GM04503 (cell line): ENCODE data around the gene MTA3.

Experiments used
- DNase-seq: peaks from one replicate; pipeline ENCODE4 v3.0.0-alpha.2; 2012; ENCODE audit warnings: low read depth

MTA3 gene

DNA sequence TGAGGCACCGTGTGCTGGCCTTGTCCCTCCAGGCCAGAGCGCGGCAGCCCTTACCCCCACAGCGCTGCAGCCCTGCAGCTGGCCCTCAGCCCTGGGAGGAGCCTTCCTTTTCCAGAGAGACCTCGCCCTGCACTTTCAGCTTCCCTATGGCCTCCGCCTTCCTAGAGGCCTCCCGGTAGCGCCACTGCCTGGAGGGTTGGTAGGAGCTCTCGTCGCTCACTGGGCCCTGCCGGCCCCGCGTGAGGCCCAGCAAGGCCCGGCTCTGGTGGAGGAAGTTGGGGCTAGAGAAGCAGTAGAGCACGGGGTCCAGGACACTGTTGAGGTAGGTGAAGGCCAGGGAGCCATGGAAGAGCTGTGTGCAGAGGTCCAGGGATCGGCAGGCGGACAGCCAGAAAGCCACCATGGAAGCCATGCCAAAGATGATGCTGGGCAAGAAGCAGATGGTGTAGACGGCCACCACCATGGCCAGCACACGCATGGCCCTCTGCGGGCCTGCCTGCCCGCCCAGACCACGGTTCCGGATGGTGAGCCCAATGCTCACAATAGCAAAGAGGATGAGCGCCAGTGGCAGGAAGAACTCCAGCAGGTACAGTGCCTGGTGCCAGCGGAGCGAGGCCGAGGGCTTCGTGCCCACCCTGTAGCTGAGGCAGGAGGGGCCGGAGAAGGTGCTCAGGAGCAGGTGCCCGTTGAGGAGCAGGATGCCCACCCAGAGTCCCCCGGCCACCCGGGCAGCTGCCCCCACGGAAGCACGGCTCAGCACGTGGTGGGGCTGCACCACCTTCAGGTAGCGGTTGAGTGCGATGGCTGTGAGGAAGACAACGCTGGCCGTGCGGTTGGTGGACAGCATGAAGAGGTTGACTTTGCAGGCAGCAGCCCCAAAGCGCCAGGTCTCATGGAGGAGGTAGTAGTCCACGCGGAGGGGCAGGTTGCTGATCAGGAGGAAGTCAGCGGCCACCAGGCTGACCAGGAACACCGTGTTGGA is 194.7 kb downstream of the MTA3 start:
- DNase-seq = no peak

DNA sequence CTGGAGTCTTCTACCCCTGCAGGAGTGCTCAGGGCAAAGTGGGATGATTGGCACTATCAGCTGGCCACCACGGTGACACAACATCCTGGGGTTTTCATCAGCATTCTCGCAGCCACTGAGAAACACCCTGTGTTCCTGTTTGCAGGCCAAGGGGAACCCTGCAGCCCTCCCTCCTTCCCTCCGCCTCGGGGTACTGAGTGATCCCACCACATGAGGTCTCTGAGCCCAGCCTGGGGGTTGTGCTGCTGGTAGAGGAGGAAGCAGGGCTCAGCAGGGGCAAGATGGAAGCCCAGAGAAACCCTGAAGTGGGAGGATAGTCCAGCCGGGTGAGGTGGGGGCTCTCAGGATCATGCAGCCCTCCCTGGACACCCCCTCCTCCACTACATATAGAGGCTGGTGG is 195.7 kb downstream of the MTA3 start, which contains the start of gene OXER1:
OXER1 (minus strand) TSS at position 40 of the 400 bp plus-strand sequence. CDS start 73 bp downstream, outside the sequence.
- DNase-seq = no peak

DNA sequence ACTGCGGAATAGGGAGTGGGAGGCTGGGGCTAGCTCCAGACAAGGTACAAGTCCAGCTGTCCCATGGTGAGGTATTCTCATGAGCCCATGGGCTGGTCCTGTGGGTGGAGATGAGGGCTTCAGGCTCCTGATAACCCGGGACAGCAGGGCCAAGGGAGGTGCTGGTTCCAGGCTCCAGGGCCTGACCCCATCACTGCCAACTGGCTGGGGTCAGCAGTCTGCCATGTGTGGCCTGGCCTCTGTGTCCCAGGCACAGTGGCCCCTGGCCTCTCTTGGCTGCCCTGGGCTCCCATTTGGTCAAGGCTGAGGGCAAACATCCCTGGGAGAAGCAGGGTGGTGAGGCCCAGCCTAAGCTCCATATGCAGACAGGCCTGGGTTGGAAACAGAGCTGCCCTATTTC is 196.5 kb downstream of the MTA3 start:
- no peak for DNase-seq

DNA sequence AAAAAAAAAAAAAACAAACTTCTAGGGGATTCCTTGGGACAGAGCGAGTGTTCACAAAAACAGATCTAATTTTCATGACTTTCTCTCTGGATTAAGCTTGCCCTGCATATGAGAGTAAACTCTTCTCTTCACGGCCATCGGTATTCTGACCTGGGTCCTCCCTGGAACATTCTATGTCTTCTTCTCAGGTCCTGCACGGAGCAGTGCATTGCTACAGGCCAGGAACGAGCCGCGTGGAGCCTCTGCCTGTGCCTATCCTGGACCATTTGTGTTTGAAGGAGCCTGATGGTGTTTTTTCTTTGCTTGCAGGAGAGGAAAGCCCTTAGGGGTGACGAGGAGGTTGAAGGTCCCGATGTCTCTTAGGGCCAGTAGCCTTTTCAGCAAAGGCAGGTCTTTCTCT is 197.3 kb downstream of the MTA3 start:
- DNase-seq = no peak

DNA sequence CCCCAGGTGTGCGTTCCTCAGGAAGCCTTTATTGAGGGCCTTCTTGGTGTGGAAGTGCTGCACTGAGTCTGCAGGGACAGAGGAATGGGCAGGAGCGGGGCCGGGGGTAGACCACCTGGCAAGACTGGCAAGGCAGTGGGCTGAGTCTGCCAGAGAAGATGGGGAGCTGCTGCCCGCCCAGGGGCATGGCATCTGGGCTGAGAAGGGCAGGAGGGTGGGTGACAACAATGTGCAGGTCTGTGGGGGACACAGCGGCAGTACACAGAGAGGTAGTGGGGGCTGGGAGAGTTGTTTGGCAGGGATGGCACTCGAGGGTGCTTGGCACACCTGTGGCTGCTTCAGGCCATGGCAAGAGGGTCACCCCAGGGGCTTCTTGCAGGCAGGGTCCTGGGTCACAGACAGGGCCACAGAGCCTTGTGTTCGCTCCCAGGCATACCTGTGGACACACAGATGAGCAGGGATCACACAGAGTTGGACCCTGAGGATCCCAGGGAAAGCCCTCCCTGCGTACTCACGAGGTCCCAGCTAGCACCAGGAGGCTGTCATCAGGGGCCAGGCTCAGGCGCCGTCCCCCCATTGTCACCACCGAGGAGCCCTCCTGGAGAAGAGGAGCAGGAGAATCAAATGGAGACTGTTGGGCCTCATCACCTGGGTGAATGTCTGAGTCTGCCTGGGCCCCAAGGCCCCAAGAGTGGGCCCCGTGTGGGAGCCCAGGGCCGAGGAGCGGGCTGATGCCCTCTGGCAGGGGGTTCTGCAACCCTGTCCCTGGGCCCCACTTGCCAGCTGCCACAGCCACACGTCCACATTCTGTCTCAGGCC is 198.9 kb downstream of the MTA3 start:
- DNase-seq = no peak

DNA sequence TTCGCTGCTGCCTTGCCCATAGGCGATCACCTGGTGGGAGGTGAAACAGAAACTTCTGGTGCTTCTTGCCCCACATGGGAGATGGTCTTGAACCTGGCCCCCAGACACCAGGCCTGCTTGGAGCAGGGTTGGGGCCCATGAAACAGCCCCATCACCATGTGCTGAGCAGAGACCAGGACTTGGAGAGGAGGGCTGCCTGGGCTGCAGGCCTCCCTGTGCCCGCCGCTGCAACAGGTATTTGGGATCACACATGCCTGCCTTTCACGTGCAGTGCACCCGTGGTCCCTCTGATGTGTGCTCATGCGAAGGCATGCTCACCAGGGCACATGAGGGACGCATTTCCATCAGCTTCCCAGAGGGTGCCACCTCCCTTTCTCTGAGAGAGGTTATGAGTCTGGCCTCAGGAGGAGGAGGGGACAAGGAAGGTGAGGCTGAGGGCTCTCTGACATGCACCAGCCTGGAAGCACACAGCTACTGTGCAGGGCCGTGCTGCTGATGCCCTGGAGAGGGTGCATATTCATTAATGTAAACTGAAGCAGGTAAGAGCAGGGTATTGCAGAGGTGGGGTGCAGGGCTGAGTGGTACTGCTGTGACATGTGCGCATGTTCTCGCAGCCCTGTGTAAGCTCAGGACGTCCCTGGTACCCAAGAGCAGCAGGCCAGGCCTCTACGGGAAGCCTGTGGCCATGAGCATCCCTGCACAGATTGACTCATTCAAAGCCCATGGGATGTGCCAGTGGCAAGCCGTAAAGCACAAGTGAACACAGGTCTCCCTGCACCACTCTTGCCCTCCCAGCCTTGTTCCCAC is 199.7 kb downstream of the MTA3 start:
- no peak for DNase-seq

DNA sequence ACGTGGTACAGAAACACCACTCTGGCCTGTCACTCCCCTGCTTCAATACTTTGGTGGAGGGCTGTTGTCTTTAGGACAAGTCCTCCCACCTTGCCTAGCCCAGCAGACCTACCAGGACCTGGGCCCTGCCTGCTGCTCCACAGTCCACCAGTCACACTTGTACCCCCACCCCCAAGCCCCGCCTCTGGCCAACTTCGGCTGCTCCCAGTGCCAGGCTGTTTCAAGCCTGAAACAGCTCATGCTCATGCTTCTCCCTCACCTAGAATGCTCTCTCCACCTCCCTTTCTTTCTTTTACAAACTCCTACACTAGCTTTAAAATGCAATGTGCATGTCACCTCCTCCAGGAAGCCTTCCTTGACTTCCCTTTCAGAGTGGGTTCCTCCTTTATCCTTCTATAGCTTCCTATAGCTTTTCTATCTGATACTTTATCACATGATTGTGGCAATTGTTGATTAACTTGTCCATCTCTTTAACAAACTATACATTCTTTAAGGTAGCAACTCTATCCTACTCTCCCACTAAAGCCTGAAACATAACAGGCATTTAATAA is 200.3 kb downstream of the MTA3 start:
- DNase-seq = no peak

DNA sequence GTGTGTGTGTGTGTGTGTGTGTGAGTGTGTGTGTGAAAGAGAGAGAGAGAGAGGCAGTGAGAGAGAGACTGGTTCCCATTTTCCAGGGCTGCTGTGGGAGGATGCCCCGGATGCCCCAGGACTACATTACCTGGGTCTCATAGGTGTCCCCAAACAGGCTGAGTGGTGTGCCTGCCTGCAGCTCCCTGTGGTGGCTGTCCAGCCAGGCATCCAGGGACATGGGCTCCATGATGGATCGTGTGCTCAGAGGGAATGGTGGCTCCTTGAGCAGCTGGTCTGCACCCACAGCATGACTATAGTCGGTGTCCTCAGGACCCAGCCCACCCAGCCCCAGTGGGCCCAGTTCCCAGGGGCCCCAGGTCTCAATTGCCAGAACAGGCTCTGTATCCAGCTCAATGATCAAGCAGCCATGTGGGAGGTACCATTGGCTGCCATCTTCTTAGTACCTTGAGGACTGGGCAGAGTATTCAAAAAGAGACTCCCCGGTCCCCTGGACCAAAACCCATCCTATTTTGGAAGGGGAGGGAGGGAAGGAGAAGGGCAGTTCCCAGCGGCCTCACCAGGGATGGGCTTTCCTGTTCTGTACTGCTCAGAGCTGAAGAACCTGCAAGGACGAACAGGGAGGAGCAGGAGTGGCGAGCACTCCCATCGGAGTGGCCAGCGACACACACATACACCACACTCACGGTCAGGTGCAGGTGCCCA is 201.3 kb downstream of the MTA3 start:
- no peak for DNase-seq

DNA sequence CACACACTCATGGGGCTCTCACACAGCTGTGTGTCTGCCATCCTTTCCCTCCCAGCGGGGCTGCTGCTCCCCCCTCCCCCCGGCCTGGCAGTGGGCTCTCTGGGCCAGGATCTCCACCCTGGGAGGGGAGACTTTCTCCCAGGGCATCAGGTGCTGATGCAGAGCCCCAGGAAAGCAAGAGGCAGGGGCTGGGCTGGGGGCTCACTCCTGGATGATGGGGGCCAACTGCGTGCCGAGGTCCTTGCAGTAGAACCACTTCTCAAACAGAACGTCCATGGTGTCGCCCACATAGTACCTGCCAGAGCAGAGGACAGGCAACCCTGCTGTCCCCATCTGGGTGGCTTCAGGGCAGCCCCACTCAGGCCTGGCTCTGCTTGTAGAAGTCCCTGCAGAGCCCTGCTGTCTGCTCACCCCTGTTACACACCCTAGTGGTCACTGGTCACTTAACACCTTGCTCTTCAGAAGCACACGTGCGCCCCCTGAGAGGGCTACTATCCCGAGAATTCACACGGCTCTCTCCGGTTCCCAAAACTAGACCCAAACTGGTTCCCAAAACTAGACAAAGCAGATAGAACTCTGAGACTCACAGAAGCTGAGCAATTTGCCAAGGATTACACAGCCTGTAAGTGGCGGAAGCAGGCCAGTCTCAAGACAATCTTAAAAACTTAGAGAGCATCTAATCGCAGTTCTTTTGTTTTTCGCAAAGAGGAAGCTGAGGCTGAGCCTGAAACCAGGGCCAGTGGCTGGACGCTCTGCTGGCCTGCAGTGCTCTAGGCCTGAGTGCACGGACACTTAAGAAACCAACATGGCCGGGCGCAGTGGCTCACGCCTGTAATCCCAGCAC is 202.1 kb downstream of the MTA3 start:
- no peak for DNase-seq

DNA sequence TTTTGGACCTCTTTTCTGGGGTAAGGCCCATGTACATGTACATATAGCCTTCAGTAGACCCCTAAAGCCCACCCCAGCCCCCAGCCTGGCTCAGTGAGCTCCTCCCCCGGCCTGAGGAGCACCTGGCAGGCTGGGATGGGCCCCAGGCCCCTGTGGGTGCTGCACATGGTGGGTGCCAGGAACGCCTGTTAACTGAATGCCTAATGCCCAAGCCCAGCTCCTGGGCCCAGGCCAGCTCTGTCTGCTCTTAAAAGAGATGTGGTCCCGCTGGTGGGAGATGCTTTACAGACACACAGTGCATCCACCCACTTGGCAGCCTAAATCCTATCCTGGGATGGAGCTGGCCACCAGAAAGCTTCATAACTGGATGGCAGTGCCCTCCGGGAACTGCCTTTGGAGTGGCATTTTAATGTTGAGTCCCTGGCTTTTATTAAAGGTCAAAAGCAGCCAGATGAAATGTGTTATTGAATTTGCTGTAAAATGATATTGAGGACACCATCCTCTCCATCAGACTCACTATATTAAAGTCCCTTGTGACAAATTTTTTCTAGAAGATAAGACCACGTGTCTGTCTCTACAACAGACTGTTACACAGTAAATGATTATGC is 203.2 kb downstream of the MTA3 start:
- no peak for DNase-seq

DNA sequence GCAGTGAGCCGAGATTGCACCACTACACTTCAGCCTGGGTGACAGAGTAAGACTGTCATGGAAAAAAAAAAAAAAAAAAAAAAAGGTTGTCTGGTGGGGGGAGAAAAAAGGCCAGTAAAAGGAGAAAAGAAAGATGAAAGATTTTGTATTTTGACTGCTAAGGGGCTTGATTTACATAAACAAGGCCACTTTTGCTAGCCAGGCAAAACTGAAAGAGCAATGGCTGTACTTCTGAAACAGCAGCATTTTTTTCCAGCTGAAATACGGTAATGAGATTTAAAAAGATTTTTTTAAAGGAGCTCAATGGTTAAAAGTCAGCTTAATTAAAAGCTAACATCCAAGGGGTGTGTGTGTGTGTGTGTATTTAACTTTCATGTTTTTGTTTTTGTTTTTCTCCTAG is 206.8 kb downstream of the MTA3 start:
- DNase-seq = no peak

DNA sequence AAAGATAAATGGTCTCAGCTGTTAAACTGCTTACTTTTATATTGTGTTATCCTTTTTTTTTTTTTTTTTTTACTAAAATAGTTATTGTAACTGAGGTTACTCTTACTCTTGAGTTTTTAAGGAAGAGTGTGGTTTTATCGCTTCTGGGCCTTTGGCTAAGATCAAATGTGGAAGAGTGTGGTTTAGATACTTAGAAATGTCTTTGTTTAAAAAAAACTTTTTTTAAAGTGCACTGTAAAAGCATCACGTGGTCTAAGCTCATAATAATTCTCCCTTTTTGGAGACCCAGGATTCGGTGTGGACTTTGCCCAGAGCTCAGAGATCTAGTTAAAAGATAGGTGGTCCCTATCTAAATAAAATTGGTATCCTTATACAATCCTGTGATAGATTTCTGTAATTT is 207.4 kb downstream of the MTA3 start:
- no peak for DNase-seq

DNA sequence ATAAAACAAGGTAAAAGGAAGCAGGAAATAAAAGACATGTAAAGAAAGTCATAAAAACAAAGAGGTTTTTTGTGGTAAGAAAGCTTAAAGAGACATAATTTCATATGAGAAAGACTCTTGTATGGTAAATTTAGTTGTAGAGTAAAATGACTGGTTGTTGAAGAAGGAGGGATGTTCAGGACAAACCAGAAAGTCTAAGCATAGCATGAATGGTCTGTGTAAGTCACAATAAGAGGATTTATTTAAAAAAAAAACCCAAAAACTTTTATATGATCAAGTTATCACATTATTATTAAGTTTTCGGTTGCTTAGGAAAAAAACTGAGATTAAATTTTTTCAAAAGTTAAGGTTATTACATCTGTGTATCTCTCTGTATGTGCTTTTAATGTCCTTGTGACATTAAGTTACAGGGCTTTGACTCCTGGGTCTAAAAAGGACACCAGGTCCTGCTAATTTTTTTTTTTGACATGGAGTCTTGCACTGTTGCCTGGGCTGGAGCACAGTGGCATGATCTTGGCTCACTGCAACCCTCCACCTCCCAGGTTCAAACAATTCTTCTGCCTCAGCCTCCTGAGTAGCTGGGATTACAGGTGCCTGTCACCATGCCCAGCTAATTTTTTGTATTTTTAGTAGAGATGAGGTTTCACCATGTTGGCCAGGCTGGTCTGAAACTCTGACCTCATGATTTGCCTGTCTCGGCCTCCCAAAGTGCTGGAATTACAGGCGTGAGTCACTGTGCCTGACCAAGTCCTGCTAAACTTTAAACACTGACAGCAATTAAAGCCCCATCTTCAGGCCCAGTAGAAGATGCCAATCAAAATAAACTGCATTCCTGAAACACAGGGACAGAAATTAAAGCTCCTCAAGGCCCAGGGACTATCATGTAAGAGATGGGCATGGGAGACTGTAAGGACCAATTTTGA is 209.7 kb downstream of the MTA3 start:
- DNase-seq = no peak

DNA sequence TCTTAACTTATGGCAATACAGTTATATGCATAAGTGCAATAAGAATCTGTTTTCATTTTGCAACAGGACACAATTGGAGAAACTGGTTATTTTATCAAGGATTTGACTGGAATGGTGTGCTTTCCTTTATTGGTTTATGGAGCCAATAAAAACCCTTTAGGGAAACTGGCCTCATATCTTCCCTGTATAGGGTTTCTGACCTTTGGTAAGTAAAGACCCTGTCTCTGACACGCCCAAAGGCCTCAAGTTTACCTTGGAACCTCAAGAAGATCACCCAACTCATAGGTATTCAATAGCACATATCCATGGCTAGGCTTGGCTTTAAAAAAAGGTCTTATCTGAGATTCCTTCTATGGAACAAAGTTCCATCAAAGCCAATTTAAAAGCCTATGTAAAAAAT is 212.7 kb downstream of the MTA3 start:
- DNase-seq = no peak

DNA sequence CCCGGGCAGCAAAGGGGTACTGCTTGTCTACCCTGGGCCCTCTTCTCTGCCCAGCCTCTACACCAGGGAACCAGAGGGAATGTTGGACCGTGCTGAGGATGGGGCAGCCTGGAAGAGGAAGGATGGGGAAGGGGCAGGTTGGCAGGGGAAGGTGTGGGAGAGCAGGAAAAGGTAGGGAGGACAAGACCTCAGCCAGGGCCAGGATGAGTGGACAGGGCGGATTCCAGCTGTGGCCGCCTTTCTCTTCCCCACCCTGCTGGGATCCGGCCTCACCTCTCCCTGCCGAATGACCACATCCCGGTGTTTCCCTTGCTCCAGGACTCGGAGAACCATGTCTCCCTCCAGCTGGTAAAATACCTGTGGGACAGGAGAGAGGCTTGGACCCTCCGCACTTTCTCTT is 215.1 kb downstream of the MTA3 start:
- no peak for DNase-seq

DNA sequence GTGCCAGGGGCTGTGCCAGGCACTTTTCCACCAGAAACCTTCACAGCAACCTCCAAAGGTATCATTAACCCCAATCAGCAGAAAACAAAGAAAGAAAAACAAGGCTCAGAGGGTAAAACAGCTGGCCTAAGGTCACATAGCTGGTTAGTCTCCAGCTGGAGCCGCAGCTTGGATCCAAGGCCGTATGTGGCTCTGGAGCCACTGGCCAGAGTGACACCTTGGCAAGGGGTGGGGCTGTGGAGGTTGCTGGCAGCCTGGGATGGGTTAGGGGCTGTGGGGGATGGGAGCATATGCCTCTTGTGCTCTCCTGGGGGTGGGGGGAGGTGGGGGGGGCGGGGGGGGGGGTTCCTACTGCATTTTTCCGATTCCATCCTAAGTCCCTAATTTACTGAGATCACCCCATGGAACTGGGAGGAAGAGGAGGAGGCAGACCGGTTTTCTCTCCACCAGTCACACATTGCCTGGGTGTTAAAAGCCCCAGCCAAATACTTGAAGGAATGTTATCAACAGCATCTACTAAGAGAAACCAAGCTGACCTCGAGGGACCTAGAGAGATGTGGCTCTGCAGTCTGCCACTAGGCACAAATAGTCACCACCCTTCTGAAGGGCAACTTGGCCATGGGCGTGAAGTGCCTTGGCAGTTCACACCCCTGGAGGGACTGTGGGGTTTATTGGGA is 215.9 kb downstream of the MTA3 start:
- no peak for DNase-seq

DNA sequence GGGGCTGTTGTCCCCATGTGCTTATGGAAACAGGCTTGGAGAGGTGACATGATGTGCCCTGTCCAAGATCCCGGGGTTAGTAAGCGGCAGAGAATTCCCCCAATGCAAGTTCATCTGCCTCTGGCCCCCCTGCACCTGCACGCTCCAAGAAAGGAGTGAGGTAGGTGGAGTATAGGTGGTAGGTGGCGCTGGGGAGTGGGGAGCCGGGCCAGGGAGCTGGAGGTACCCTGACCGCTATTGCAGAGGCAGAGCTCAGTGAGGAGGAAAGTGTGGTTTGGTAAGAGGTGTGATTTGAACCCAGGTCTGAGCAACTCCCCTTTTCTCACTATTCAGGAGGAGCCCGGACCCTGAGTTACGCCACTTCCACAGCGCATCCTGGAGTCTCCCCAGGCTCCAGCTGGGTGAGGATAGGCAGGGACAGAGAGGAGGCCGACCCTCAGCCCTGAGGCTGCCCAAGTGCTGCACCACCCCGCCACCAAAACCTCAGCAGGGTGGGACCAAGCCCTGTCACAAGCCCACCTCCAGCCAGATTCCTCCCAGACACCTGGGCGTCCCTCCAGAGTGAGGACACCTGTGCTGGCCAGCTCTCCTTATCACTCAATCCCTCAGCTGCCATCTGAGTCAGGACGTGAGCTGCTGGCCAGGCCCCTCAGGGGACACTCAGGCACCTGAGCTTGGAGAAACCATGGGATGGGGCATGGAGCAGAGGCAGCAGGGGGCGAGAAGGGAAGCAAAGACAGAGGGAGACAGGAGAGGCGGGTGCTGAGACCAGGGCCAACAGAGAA is 218.3 kb downstream of the MTA3 start:
- DNase-seq = no peak
